DOHH2 (cell line): ENCODE results near the gene SOD3.

Experiments
- H3F3A ChIP-seq: fragments of 200-600 bp; sonication (generic), shearing (Covaris generic); 2 replicates; pipeline ENCODE4 v1.6.0; 2016; ENCODE audit warnings: antibody characterized with exemption, mild to moderate bottlenecking; ENCODE audit not compliant: control insufficient read depth, insufficient read depth
- H3K27ac ChIP-seq: fragments of 200-600 bp; sonication (generic); 2 replicates; pipeline ENCODE4 v1.5.1; 2014; ENCODE audit warnings: low read depth, mild to moderate bottlenecking, low read length, moderate library complexity
- H3K27me3 ChIP-seq: fragments of 200-600 bp; sonication (generic); 2 replicates; pipeline ENCODE4 v1.6.1; 2014; ENCODE audit warnings: mild to moderate bottlenecking, low read length, mixed read lengths; ENCODE audit not compliant: control insufficient read depth
- H3K36me3 ChIP-seq: fragments of 200-600 bp; sonication (generic); 2 replicates; pipeline ENCODE4 v1.6.1; 2014; ENCODE audit warnings: mild to moderate bottlenecking, low read length, moderate library complexity, mixed read lengths; ENCODE audit not compliant: control insufficient read depth
- H3K4me1 ChIP-seq: fragments of 200-600 bp; sonication (generic); 2 replicates; pipeline ENCODE4 v1.6.1; 2014; ENCODE audit warnings: mild to moderate bottlenecking, low read length, mixed read lengths; ENCODE audit not compliant: control insufficient read depth
- H3K4me2 ChIP-seq: fragments of 200-600 bp; sonication (generic); 2 replicates; pipeline ENCODE4 v1.6.0; 2014; ENCODE audit warnings: mild to moderate bottlenecking, low read length, moderate library complexity
- H3K4me3 ChIP-seq: fragments of 200-600 bp; sonication (generic); 2 replicates; pipeline ENCODE4 v1.5.1; 2014; ENCODE audit warnings: mild to moderate bottlenecking, low read length, mixed read lengths
- H3K79me2 ChIP-seq: fragments of 200-600 bp; sonication (generic); 2 replicates; pipeline ENCODE4 v1.6.1; 2014; ENCODE audit warnings: mild to moderate bottlenecking, low read length, mixed read lengths; ENCODE audit not compliant: control insufficient read depth
- H3K9me2 ChIP-seq: fragments of 200-600 bp; sonication (generic); replicated peaks from 2 replicates; pipeline ENCODE4 v1.6.1; 2014; ENCODE audit warnings: mild to moderate bottlenecking, low read length, mixed read lengths; ENCODE audit not compliant: control insufficient read depth
- H3K9me3 ChIP-seq: fragments of 200-600 bp; sonication (generic); 2 replicates; pipeline ENCODE4 v1.6.1; 2014; ENCODE audit warnings: antibody characterized with exemption, low read length, mixed read lengths; ENCODE audit not compliant: control insufficient read depth, insufficient read depth
- H4K20me1 ChIP-seq: fragments of 200-600 bp; sonication (generic); 2 replicates; pipeline ENCODE4 v1.6.0; 2014; ENCODE audit warnings: low read depth, mild to moderate bottlenecking, antibody characterized with exemption, low read length, moderate library complexity; ENCODE audit not compliant: control insufficient read depth, insufficient read depth
- EZH2phosphoT487 ChIP-seq: fragments of 200-600 bp; sonication (generic); IDR thresholded peaks from 2 replicates; pipeline ENCODE4 v1.6.1; 2017; ENCODE audit warnings: borderline replicate concordance, mild to moderate bottlenecking, antibody characterized with exemption, low read length, moderate library complexity, mixed read lengths
- TF ChIP-seq, protein P1 (sequence below): fragments of 200-600 bp; sonication (generic); IDR thresholded peaks from one replicate; pipeline ENCODE4 v1.5.1; 2014; ENCODE audit warnings: antibody characterized with exemption, mild to moderate bottlenecking, low read depth, low read length; ENCODE audit not compliant: poor library complexity, severe bottlenecking

Gene SOD3

DNA sequence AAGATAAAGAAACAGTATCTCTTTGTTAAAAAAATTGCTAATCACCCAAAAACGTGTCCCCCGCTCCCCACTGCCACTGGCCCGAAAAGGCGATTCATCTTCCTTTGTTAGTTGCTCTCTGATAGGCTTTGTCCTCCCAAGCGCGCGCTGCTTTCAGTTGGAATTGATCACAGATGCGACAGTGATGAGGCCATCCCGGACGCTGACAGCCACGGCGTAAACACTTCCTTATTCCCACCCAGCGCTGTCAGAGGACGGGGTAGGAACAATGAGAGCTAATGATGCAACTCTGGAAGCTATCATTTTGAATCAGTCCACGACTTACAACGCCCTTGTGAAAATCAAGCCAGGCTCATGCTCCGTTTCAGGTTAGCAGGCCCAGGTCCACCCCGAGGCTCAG is 21.4 kb downstream of the SOD3 start:
- H3K36me3 ChIP-seq, result no peaks in the 10 kb centered on the region
- no peak for TF ChIP-seq EZH2phosphoT487
- TF ChIP-seq, protein P1, sequence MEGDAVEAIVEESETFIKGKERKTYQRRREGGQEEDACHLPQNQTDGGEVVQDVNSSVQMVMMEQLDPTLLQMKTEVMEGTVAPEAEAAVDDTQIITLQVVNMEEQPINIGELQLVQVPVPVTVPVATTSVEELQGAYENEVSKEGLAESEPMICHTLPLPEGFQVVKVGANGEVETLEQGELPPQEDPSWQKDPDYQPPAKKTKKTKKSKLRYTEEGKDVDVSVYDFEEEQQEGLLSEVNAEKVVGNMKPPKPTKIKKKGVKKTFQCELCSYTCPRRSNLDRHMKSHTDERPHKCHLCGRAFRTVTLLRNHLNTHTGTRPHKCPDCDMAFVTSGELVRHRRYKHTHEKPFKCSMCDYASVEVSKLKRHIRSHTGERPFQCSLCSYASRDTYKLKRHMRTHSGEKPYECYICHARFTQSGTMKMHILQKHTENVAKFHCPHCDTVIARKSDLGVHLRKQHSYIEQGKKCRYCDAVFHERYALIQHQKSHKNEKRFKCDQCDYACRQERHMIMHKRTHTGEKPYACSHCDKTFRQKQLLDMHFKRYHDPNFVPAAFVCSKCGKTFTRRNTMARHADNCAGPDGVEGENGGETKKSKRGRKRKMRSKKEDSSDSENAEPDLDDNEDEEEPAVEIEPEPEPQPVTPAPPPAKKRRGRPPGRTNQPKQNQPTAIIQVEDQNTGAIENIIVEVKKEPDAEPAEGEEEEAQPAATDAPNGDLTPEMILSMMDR, result no peak
- no peaks in the 10 kb centered on the region for H3K27me3 ChIP-seq
- H3K27ac ChIP-seq, result no peak overlapping the region
- no peaks in the 10 kb centered on the region; the same call in 1 of the 2 replicates for H3K9me2 ChIP-seq
- no peaks in the 10 kb centered on the region for H3K9me3 ChIP-seq
- no peaks in the 10 kb centered on the region for H3K4me1 ChIP-seq
- H3F3A ChIP-seq, result no peaks in the 10 kb centered on the region
- H4K20me1 ChIP-seq, result no peaks in the 10 kb centered on the region
- H3K4me3 ChIP-seq, result no peak overlapping the region
- H3K4me2 ChIP-seq, result no peak overlapping the region
- H3K79me2 ChIP-seq, result no peaks in the 10 kb centered on the region

DNA sequence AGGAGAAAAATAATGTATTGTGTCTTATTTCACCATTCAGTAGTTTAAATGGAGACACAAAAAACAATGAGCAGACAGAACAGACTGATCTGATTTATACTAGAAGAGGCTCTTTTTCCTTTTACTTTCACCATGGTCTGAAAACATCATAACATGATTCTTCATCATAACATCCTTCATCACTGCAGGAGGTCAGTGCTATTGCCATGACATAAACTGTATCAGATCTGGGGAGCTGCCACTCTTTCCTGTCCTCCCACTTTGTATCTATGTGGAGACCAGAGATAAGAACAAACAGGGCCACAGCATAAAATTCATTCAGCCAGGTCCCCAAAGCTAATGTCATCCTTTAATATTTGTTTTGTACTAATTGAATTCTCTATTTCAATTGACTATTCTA is 25.2 kb downstream of the SOD3 start:
- H3K4me1 ChIP-seq, result no peaks in the 10 kb centered on the region
- no peaks in the 10 kb centered on the region for H3K27me3 ChIP-seq
- H3K9me2 ChIP-seq, result no peaks in the 10 kb centered on the region
- no peak for TF ChIP-seq EZH2phosphoT487
- H3K36me3 ChIP-seq, result no peaks in the 10 kb centered on the region
- H3K4me2 ChIP-seq, result no peak overlapping the region
- no peaks in the 10 kb centered on the region for H3K79me2 ChIP-seq
- H3F3A ChIP-seq, result no peaks in the 10 kb centered on the region
- no peaks in the 10 kb centered on the region for H3K9me3 ChIP-seq
- H3K27ac ChIP-seq, result no peak overlapping the region
- no peaks in the 10 kb centered on the region for H4K20me1 ChIP-seq
- no peak overlapping the region for H3K4me3 ChIP-seq

DNA sequence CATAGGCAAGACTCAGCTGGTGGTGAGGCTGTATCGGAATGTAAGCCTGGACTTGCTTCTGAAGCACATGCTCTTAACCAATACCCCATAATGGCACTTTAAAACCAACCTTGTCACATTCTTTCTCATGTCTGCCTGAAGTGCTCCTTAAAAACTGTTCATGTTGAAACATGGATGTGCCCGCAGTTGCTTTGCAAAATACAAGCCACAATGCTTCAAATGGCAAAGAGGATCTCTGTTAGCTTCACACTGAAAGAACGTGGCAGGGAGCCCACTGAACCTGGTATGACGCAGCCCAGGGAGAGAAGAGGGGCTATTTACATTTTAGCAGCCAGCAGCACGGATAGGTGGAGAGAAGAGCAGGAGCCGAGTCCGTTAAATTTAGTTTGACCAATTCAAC is 29.3 kb downstream of the SOD3 start:
- H3K4me1 ChIP-seq, result no peaks in the 10 kb centered on the region
- H3K79me2 ChIP-seq, result no peaks in the 10 kb centered on the region
- H3K27ac ChIP-seq, result no peak overlapping the region
- H3K27me3 ChIP-seq, result no peaks in the 10 kb centered on the region
- H3K4me2 ChIP-seq, result no peak overlapping the region
- no peak for TF ChIP-seq EZH2phosphoT487
- TF ChIP-seq, protein P1, result no peak
- no peak overlapping the region for H3K4me3 ChIP-seq
- H3K36me3 ChIP-seq, result no peaks in the 10 kb centered on the region
- no peaks in the 10 kb centered on the region for H3K9me2 ChIP-seq
- H4K20me1 ChIP-seq, result no peaks in the 10 kb centered on the region
- no peaks in the 10 kb centered on the region for H3K9me3 ChIP-seq
- no peaks in the 10 kb centered on the region for H3F3A ChIP-seq

DNA sequence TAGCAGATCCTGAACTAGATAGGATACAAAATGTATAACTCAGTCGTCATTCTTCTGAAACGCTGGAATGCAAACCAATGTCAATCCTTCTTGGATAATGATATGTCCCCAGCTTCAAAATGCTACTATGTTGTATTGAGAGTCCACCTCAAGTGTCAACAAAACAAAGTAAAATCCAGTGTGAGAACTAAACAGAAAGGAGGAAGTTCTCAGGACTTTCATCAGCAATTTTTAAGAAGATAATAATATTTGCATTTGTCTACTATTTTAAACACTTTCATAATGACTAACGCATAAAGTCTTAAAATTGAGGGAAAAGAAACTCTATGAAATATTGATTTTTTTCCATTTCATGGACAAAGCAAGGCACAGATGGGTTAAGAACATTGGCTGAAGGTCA is 36.3 kb downstream of the SOD3 start:
- Histone ChIP-seq H3K27ac (no peak overlapping the region), H3F3A (no peaks in the 10 kb centered on the region), H3K4me1 (no peaks in the 10 kb centered on the region), H3K79me2 (no peaks in the 10 kb centered on the region), H3K36me3 (no peaks in the 10 kb centered on the region), H4K20me1 (no peaks in the 10 kb centered on the region), H3K4me3 (no peak overlapping the region), H3K27me3 (no peaks in the 10 kb centered on the region), H3K9me3 (no peaks in the 10 kb centered on the region), H3K9me2 (no peaks in the 10 kb centered on the region), H3K4me2 (no peak overlapping the region)
- TF ChIP-seq EZH2phosphoT487, result no peak
- TF ChIP-seq, protein P1, result no peak
